PC-3 (cell line): ENCODE measurements around the gene RANBP3. TPM values are rescaled to one million over a fixed set of nuclear protein-coding genes. Genes with fewer than 3 reads are reported as not detected.

Experiments used
- ATAC-seq: fragments of 200-7000 bp; cut with Tn5 transposase; 2 replicates; pipeline ENCODE4 v1.9.1; 2020; ENCODE audit warnings: mild to moderate bottlenecking, moderate library complexity
- BruUV-seq: library from RNA; stranded (reverse); fragments of 400-500 nt; replicated peaks from 2 replicates; lab custom pipeline; 2021; lab: Mats Ljungman, UMichigan
- CTCF ChIA-PET: fragments of 300-600 bp; sonication (Branson Sonifier 250); formaldehyde crosslinking; loops from one replicate; lab custom pipeline; 2022; ENCODE audit warnings: antibody characterized with exemption; lab: Charles Lee
- POLR2A ChIA-PET: fragments of 300-600 bp; sonication (Branson Sonifier 250); formaldehyde crosslinking; loops from one replicate; lab custom pipeline; 2022; ENCODE audit warnings: antibody characterized with exemption; ENCODE audit not compliant: unreplicated experiment; lab: Charles Lee
- DNase-seq: peaks from one replicate; pipeline ENCODE4 v3.0.0-alpha.2; 2015
- H2AFZ ChIP-seq: fragments of 300-600 bp; sonication (generic); 2 replicates; pipeline ENCODE4 v1.6.0; 2016; ENCODE audit warnings: antibody characterized with exemption, low read length
- H3F3A ChIP-seq: fragments of 300-600 bp; sonication (generic); one replicate; pipeline ENCODE4 v1.6.0; 2017; ENCODE audit warnings: antibody characterized with exemption, low read length, control low read depth, mild to moderate bottlenecking; ENCODE audit not compliant: unreplicated experiment
- H3K27ac ChIP-seq: fragments of 300-600 bp; sonication (generic); 2 replicates; pipeline ENCODE4 v1.5.1; 2016; ENCODE audit warnings: mild to moderate bottlenecking, low read length
- H3K27me3 ChIP-seq: fragments of 300-600 bp; sonication (generic); 2 replicates; pipeline ENCODE4 v1.6.1; 2016; ENCODE audit warnings: low read length, mixed read lengths
- H3K36me3 ChIP-seq: fragments of 300-600 bp; sonication (generic); 2 replicates; pipeline ENCODE4 v1.6.1; 2016; ENCODE audit warnings: low read depth, mixed run types, low read length, mixed read lengths
- H3K4me1 ChIP-seq: fragments of 300-600 bp; sonication (generic); 2 replicates; pipeline ENCODE4 v1.5.1; 2016; ENCODE audit warnings: low read length; ENCODE audit not compliant: insufficient read depth
- H3K4me2 ChIP-seq: fragments of 300-600 bp; sonication (generic); 2 replicates; pipeline ENCODE4 v1.6.0; 2016; ENCODE audit warnings: low read length
- H3K4me3 ChIP-seq: fragments of 300-600 bp; sonication (generic); 2 replicates; pipeline ENCODE4 v1.5.1; 2016; ENCODE audit warnings: mild to moderate bottlenecking, low read length, mixed read lengths
- H3K79me2 ChIP-seq: fragments of 300-600 bp; sonication (generic); 2 replicates; pipeline ENCODE4 v1.6.1; 2017; ENCODE audit warnings: low read length, mixed read lengths
- H3K9ac ChIP-seq: fragments of 300-600 bp; sonication (generic); 2 replicates; pipeline ENCODE4 v1.6.0; 2016; ENCODE audit warnings: mild to moderate bottlenecking, low read length
- H3K9me2 ChIP-seq: fragments of 300-600 bp; sonication (generic); replicated peaks from 2 replicates; pipeline ENCODE4 v1.6.1; 2016; ENCODE audit warnings: mixed run types, low read length, mixed read lengths
- H3K9me3 ChIP-seq: fragments of 300-600 bp; sonication (generic); 2 replicates; pipeline ENCODE4 v1.6.1; 2016; ENCODE audit warnings: low read length, mixed read lengths
- H4K20me1 ChIP-seq: fragments of 300-600 bp; sonication (generic); 2 replicates; pipeline ENCODE4 v1.6.1; 2016; ENCODE audit warnings: low read length, mixed read lengths
- CTCF ChIP-seq: fragments of 300-600 bp; sonication (generic); conservative IDR thresholded peaks from 2 replicates; pipeline ENCODE4 v1.5.1; 2017; ENCODE audit warnings: antibody characterized with exemption, low read depth, mild to moderate bottlenecking, low read length
- EZH2 ChIP-seq: fragments of 300-600 bp; sonication (generic); IDR thresholded peaks from one replicate; pipeline ENCODE4 v1.6.1; 2017; ENCODE audit warnings: antibody characterized with exemption, mild to moderate bottlenecking, low read length; ENCODE audit not compliant: unreplicated experiment
- EZH2phosphoT487 ChIP-seq: fragments of 300-600 bp; sonication (generic); IDR thresholded peaks from 2 replicates; pipeline ENCODE4 v1.6.1; 2018; ENCODE audit warnings: mild to moderate bottlenecking, antibody characterized with exemption, low read length, borderline replicate concordance
- intact Hi-C: fragments of 100-400 bp; cut with micrococcal nuclease; formaldehyde crosslinking; loops from 2 replicates; pipeline ENCODE4 v1.9.0; 2023
- total RNA-seq: library from RNA; depleted of rRNA; stranded (reverse); fragments of >200 nt; gene quantifications from 2 replicates; pipeline ENCODE4 v1.2.3, GENCODE V29; 2014

RANBP3 gene
- total RNA-seq, 1 experiment from 2014 or later: 114 TPM

- 0 out of 2 replicates have a peak, but pooled peaks cover 5% of the 10 kb centered on the region for H3K79me2 ChIP-seq
- TF ChIP-seq CTCF (no peak), EZH2 (no peak), EZH2phosphoT487 (no peak)
- H3F3A ChIP-seq: no peaks in the 10 kb centered on the region
- no peak overlapping the region for H3K4me3 ChIP-seq
- H3K27ac ChIP-seq: no peak overlapping the region
- no peak for ATAC-seq
- POLR2A ChIA-PET: no interaction called here
- no peak overlapping the region for H3K4me2 ChIP-seq
- H4K20me1 ChIP-seq: no peaks in the 10 kb centered on the region
- peaks cover 28% of the 10 kb centered on the region for H3K4me1 ChIP-seq
- peaks cover 35% of the 10 kb centered on the region for H3K36me3 ChIP-seq
- no peak for DNase-seq
- no peak overlapping the region for H3K9ac ChIP-seq
- CTCF ChIA-PET: no interaction called here
- intact Hi-C loops: no loop called here
- no peaks in the 10 kb centered on the region for H3K9me2 ChIP-seq
- no peak overlapping the region for H2AFZ ChIP-seq
- no TSS peak for BruUV-seq
- H3K9me3 ChIP-seq: no peaks in the 10 kb centered on the region
- H3K27me3 ChIP-seq: no peaks in the 10 kb centered on the region
Observed at GRCh38 chr19:5917431-5918107, 60.4 kb downstream of the RANBP3 start.

GRCh38 chr19:5916181-5916708 is 61.7 kb downstream of the RANBP3 start:
- no peak overlapping the region for H3K4me3 ChIP-seq
- no peaks in the 10 kb centered on the region for H4K20me1 ChIP-seq
- TF ChIP-seq EZH2phosphoT487 (no peak), EZH2 (no peak), CTCF (no peak)
- intact Hi-C loops: no loop called here
- H3K4me1 ChIP-seq: peaks cover 28% of the 10 kb centered on the region
- BruUV-seq: TSS peak; percentile 11
- no peaks in the 10 kb centered on the region for H3K27me3 ChIP-seq
- H3K4me2 ChIP-seq: peak overlapping the region; percentile 87
- no peaks in the 10 kb centered on the region for H3F3A ChIP-seq
- H3K36me3 ChIP-seq: peaks cover 24% of the 10 kb centered on the region; the same call in 1 of the 2 replicates
- DNase-seq (no peak), ATAC-seq (no peak)
- H3K9me3 ChIP-seq: no peaks in the 10 kb centered on the region
- POLR2A ChIA-PET: no interaction called here
- H3K9me2 ChIP-seq: no peaks in the 10 kb centered on the region
- CTCF ChIA-PET: no interaction called here
- H3K79me2 ChIP-seq: 0 out of 2 replicates have a peak, but pooled peaks cover 5% of the 10 kb centered on the region
- peak overlapping the region; percentile 84; the same call in 1 of the 2 replicates for H3K27ac ChIP-seq
- H3K9ac ChIP-seq: no peak overlapping the region
- H2AFZ ChIP-seq: no peak overlapping the region

GRCh38 chr19:5915782-5916165 is 62.2 kb downstream of the RANBP3 start:
- BruUV-seq: no TSS peak
- H3K9ac ChIP-seq: peak overlapping the region; percentile 69
- ATAC-seq: no peak
- peak overlapping the region; percentile 84 for H3K27ac ChIP-seq
- H3K79me2 ChIP-seq: 0 out of 2 replicates have a peak, but pooled peaks cover 5% of the 10 kb centered on the region
- no peak overlapping the region for H2AFZ ChIP-seq
- peak overlapping the region; percentile 87 for H3K4me2 ChIP-seq
- no peaks in the 10 kb centered on the region for H3F3A ChIP-seq
- H3K4me3 ChIP-seq: peak overlapping the region; percentile 58; the same call in 1 of the 2 replicates
- TF ChIP-seq EZH2phosphoT487 (no peak), CTCF (no peak), EZH2 (no peak)
- H3K36me3 ChIP-seq: peaks cover 21% of the 10 kb centered on the region; the same call in 1 of the 2 replicates
- H3K9me3 ChIP-seq: no peaks in the 10 kb centered on the region
- intact Hi-C loops: loop anchor here (2.0 kb wide), 1 partner anchor 47 kb away; no protein-coding TSS in a partner anchor
- H3K4me1 ChIP-seq: peaks cover 28% of the 10 kb centered on the region
- POLR2A ChIA-PET: no interaction called here
- H3K27me3 ChIP-seq: no peaks in the 10 kb centered on the region
- H3K9me2 ChIP-seq: no peaks in the 10 kb centered on the region
- H4K20me1 ChIP-seq: no peaks in the 10 kb centered on the region
- DNase-seq: no peak
- CTCF ChIA-PET: no interaction called here
